Ishikawa (cell line): Measurements from ENCODE around the gene LRRC28.

Experiments
- CEBPB ChIP-seq: IDR thresholded peaks from 2 replicates; pipeline ENCODE4 v1.6.1; 2012
- CREB1 ChIP-seq: IDR thresholded peaks from 2 replicates; pipeline ENCODE4 v1.6.1; 2012; ENCODE audit warnings: low read depth
- EGR1 ChIP-seq: IDR thresholded peaks from 2 replicates; pipeline ENCODE4 v1.6.1; 2012
- EP300 ChIP-seq: IDR thresholded peaks from 2 replicates; pipeline ENCODE4 v1.6.1; 2012; ENCODE audit warnings: borderline replicate concordance
- FOXM1 ChIP-seq: IDR thresholded peaks from 2 replicates; pipeline ENCODE4 v1.6.1; 2012; ENCODE audit warnings: low read depth, borderline replicate concordance
- NFIC ChIP-seq: IDR thresholded peaks from 2 replicates; pipeline ENCODE4 v1.6.1; 2012
- RAD21 ChIP-seq: IDR thresholded peaks from 2 replicates; pipeline ENCODE4 v1.6.1; 2012; ENCODE audit warnings: low read depth
- TAF1 ChIP-seq: IDR thresholded peaks from 2 replicates; pipeline ENCODE4 v1.6.1; 2012; ENCODE audit warnings: low read depth, mild to moderate bottlenecking
- TCF12 ChIP-seq: IDR thresholded peaks from 2 replicates; pipeline ENCODE4 v1.6.1; 2012; ENCODE audit warnings: low read depth
- TEAD4 ChIP-seq: IDR thresholded peaks from 2 replicates; pipeline ENCODE4 v1.6.1; 2012
- YY1 ChIP-seq: IDR thresholded peaks from 2 replicates; pipeline ENCODE4 v1.6.1; 2012; ENCODE audit warnings: low read depth
- ZBTB7A ChIP-seq: IDR thresholded peaks from 2 replicates; pipeline ENCODE4 v1.6.1; 2012; ENCODE audit warnings: low read depth
- TF ChIP-seq, protein P1 (sequence below): IDR thresholded peaks from 2 replicates; pipeline ENCODE4 v1.6.1; 2012
- TF ChIP-seq, protein P2 (sequence below): IDR thresholded peaks from 2 replicates; pipeline ENCODE4 v1.6.1; 2012; ENCODE audit warnings: low read depth, mild to moderate bottlenecking
- TF ChIP-seq, protein P3 (sequence below): IDR thresholded peaks from 2 replicates; pipeline ENCODE4 v1.6.1; 2012

The LRRC28 gene

DNA sequence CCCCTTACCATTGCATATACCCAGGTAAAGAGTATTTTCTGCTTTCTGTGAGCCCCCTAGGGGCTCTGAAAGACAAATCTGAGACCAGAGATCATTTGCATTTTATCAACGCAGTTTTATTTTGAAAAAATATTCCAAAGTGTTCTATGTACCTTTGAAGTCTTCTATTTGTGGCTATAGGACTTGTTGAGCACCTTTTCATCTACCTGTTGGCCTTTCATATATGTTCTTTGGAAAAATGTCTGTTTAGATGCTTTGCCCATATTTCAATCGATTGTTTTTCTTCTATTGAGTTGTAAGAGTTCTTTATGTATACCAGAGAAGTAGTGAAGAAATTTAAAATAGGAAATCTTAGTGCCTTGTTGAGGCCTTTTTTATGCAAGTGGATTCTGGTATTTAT lies 94.0 kb downstream of the LRRC28 start:
- TF ChIP-seq, protein P1, sequence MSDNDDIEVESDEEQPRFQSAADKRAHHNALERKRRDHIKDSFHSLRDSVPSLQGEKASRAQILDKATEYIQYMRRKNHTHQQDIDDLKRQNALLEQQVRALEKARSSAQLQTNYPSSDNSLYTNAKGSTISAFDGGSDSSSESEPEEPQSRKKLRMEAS, result no peak
- TF ChIP-seq TAF1 (no peak), YY1 (no peak), RAD21 (no peak), EGR1 (no peak), TEAD4 (no peak), NFIC (no peak), TCF12 (no peak), ZBTB7A (no peak), CEBPB (no peak), FOXM1 (no peak), EP300 (no peak), CREB1 (no peak)
- TF ChIP-seq, protein P2, sequence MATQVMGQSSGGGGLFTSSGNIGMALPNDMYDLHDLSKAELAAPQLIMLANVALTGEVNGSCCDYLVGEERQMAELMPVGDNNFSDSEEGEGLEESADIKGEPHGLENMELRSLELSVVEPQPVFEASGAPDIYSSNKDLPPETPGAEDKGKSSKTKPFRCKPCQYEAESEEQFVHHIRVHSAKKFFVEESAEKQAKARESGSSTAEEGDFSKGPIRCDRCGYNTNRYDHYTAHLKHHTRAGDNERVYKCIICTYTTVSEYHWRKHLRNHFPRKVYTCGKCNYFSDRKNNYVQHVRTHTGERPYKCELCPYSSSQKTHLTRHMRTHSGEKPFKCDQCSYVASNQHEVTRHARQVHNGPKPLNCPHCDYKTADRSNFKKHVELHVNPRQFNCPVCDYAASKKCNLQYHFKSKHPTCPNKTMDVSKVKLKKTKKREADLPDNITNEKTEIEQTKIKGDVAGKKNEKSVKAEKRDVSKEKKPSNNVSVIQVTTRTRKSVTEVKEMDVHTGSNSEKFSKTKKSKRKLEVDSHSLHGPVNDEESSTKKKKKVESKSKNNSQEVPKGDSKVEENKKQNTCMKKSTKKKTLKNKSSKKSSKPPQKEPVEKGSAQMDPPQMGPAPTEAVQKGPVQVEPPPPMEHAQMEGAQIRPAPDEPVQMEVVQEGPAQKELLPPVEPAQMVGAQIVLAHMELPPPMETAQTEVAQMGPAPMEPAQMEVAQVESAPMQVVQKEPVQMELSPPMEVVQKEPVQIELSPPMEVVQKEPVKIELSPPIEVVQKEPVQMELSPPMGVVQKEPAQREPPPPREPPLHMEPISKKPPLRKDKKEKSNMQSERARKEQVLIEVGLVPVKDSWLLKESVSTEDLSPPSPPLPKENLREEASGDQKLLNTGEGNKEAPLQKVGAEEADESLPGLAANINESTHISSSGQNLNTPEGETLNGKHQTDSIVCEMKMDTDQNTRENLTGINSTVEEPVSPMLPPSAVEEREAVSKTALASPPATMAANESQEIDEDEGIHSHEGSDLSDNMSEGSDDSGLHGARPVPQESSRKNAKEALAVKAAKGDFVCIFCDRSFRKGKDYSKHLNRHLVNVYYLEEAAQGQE, result no peak
- TF ChIP-seq, protein P3, sequence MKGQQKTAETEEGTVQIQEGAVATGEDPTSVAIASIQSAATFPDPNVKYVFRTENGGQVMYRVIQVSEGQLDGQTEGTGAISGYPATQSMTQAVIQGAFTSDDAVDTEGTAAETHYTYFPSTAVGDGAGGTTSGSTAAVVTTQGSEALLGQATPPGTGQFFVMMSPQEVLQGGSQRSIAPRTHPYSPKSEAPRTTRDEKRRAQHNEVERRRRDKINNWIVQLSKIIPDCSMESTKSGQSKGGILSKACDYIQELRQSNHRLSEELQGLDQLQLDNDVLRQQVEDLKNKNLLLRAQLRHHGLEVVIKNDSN, result no peak

DNA sequence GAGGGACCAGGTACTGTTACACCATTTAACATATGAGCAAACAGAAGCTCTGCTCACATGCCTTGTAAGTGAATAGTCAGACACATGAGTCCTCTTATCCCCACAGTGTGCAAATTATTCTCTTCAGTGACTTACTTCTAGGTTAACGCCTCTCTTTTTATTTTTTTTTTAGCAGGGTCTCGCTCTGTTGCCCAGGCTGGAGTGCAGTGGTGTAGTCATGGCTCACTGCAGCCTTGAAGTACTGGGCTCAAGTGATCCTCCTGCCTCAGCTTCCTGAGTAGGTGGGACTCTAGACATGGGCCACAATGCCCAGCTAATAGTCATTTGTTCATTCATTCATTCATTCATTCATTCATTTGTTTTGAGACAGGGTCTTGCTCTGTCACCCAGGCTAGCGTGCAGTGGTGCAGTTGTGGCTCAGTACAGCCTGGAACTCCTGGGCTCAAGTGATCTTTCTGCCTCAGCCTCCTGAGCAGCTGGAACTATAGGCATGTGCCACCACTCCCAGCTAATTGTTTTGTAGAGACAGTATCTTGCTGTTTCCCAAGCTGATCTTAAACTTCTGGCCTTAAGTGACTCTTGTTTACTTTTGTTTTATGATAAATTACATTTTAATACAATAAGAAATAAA lies 94.7 kb downstream of the LRRC28 start:
- TF ChIP-seq, protein P3, result no peak
- TF ChIP-seq EP300 (peak; percentile 63; the same call in 1 of the 2 replicates), CEBPB (no peak), TEAD4 (no peak), TCF12 (peak; percentile 65), RAD21 (no peak), NFIC (no peak; the same call in 1 of the 2 replicates), EGR1 (no peak), FOXM1 (peak; percentile 34; the same call in 1 of the 2 replicates), ZBTB7A (no peak), TAF1 (no peak), YY1 (no peak)
- TF ChIP-seq, protein P1, result no peak
- TF ChIP-seq, protein P2, result no peak

DNA sequence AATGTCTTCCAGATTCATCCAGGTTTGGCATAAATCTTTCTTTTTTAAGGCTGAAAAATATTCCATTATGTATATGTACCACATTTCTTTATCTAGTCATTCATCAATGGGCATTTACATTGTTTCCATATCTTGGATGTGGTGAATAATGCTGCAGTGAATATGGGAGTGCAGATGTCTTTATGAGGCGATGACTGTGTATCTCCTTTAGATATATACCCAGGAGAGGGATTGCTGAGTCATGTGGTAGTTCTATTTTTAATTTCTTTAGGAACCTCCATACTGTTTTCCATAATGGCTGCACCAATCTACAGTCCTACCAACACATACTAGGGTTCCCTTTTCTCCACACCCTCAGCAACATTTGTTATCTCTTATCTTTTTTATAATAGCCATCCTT lies 96.3 kb downstream of the LRRC28 start:
- TF ChIP-seq TEAD4 (no peak), CEBPB (no peak), TAF1 (no peak), EGR1 (no peak), CREB1 (no peak), NFIC (no peak), YY1 (no peak), FOXM1 (no peak), EP300 (no peak)
- TF ChIP-seq, protein P3, result no peak

DNA sequence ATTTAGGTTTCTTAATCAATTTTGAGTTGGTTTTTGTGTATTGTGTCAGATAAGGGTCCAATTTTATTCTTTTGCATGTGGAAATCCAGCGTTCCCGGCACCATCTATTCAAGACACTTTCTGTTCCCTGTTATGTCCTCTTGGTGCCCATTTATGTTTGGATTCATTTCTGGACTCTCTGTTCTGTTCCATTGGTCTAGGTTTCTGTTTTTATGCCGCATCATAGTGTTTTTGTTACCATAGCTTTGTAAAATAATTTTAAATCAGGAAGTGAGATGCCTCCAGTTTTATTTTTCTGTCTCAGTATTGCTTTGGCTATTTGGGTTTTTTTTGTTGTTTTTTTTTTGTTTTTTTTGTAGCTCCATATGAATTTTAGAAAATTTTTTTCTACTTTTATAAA lies 97.1 kb downstream of the LRRC28 start:
- TF ChIP-seq EGR1 (no peak), TAF1 (no peak), CREB1 (no peak), EP300 (no peak), CEBPB (no peak), TEAD4 (no peak), RAD21 (no peak), FOXM1 (no peak), TCF12 (no peak), ZBTB7A (no peak), YY1 (no peak), NFIC (no peak)
- TF ChIP-seq, protein P1, result no peak
- TF ChIP-seq, protein P2, result no peak
- TF ChIP-seq, protein P3, result no peak
